GM18519 (cell line): ENCODE data around the gene ABTB2.

Source experiments
- ATAC-seq: cut with Tn5 transposase; IDR thresholded peaks from one replicate; pipeline ENCODE4 v1.9.1; 2021; ENCODE audit warnings: mild to moderate bottlenecking, moderate library complexity; ENCODE audit not compliant: unreplicated experiment, low FRiP score

Gene ABTB2

DNA sequence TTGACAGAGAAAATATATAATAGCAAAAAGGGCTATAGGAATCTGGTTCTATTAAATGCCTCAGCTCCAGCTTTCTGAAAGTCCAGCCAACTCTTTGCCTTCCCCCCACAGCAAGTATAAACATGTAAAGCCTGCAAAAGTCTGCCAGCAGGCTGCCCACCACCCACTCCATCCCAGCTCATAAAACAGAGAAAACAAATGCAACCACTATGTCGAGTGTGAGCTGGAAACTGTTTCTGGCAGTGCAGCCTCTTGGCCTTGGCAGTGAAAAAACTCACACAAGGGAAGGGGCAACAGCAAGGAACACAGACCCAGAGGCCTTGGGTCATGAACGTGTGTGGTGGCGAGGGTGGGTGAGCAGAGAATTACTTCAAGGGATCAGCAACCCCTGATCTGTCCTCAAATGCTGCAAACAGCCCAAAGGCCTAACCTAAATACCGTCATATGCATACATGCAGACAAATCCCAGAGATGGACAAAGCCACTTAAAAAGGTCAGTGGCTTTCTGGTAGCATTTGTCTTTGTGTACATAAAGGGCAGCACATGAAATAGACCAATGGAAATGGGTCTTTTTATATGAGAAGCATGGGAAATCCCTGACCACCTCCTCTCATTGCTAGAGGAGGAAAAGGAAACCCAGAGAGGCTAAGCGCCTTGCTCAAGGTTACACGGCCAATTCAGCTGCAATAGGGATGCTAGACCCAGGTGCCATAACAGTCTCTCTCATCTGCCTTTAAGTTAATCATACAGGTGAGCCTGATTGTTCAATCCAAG, 177.6 kb downstream of the ABTB2 start:
- ATAC-seq: no peak

GRCh38 chr11:34179026-34179675, 178.7 kb downstream of the ABTB2 start:
- ATAC-seq: no peak

- no peak for ATAC-seq
These were observed 179.5 kb downstream of the ABTB2 start for GRCh38 chr11:34178209-34178821.

- no peak for ATAC-seq
These were observed 181.0 kb downstream of the ABTB2 start for GRCh38 chr11:34176751-34177209.

GRCh38 chr11:34175284-34176019, 182.4 kb downstream of the ABTB2 start:
- no peak for ATAC-seq

GRCh38 chr11:34174412-34175041, 183.3 kb downstream of the ABTB2 start:
- peak; percentile 74 for ATAC-seq

DNA sequence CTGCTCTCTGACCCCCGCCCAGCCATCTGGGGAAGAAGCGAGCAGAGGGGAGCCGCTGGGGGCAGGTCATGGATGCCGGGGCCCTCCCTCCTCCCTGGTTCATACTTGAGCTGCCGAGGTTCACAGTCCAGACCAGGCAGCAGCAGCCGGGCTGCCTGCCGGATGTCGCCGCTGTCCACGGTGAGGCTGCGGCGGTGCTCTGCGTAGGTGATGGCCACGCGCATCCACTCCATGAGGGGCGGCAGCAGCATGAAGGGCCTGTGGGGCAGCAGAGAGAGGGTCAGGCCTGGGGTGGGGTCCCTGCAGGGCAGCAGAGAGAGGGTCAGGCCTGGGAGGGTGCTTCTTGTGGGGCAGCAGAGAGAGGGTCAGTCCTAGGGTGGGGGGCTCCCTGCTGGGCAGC, 184.8 kb downstream of the ABTB2 start:
- no peak for ATAC-seq

- ATAC-seq: no peak
These were observed 188.1 kb downstream of the ABTB2 start for GRCh38 chr11:34169686-34170085.

- ATAC-seq: no peak
These were observed 189.0 kb downstream of the ABTB2 start for GRCh38 chr11:34168642-34169420.

DNA sequence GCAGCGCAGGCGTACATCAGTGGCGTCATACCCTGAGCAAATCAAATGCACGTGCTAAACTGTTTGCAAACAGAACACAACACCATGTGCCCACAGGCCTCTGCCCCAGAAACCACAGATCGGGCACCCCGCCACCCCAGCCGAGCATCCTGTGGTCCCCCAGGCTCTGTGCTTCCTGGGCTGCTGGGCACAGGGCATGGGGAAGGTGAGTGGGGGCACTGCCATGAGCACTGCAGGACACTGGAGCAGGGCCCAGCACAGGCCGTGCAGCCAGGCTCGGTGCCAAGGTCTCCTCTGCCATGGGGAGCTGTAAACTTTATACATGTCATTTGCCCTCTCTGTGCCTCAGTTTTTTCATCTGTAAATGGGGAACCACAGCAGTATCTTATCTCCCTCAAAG, 189.8 kb downstream of the ABTB2 start:
- no peak for ATAC-seq

GRCh38 chr11:34166806-34167740, 190.7 kb downstream of the ABTB2 start:
- no peak for ATAC-seq

GRCh38 chr11:34165786-34166555, 191.8 kb downstream of the ABTB2 start:
- ATAC-seq: no peak

GRCh38 chr11:34165121-34165520, 192.7 kb downstream of the ABTB2 start:
- ATAC-seq: no peak

- ATAC-seq: no peak
These were observed 195.0 kb downstream of the ABTB2 start for GRCh38 chr11:34162856-34163255.

- ATAC-seq: no peak
These were observed 195.4 kb downstream of the ABTB2 start for GRCh38 chr11:34162493-34162820.

DNA sequence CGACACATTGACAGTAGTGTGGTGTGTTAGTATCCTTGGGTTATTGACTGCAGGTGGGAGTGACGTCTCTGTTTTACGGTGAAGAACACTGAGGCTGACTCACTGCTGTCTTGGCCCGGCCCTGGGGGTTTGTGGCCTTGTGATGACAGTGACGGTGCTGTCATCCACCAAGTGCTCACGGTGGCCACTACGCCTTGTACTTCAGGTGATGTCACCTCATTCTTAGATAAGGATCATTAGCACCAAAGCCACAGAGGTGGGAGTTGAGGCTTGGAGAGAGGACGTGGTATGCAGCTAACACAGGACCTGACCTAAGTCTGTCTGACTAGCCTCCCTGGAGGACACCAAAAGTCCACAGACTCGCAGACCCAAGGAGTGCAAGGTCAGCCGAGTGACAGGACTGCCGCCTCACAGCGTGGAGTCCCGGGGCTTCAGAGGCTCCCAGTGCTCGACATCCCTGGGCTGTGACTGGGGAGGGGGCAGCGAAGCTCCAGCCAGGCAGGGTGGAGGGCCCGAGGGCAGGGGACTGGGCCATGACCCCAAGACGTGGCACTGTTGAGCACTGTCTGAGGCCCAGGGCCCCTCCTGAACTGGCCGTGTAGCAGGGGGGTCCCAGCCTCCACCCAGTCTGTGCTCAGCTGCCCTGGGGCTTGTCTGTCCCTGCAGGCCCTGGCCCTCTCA, 195.9 kb downstream of the ABTB2 start:
- no peak for ATAC-seq

DNA sequence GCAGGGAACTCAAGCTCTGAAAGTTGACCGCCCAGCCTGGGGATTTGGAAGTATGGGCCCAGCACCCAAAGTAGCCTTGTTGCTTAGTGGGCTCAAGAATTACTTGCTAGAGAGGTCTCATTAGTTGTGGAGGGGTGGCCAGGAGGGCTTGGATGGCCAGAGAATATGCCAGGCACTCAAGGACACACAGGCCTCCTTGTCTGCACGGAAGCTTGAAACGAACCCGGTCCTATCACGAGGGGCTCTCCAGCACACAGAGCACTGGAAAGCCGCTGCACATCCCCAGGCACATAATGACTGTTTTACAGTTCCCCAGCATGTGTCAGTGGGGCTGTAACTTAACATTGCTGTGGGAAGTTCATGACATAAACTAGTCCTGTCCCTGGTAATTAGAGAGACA, 196.4 kb downstream of the ABTB2 start:
- ATAC-seq: no peak
